SKM-1 treated with dmso at 0.1 percent for 144 hours (cell line): ENCODE results near the gene SV2B.
"Not testable (repeated sequence)": the region's sequence is repeated elsewhere in the genome, so short reads cannot be mapped to it uniquely, and the experiment has no call there.

Source experiments
- DNase-seq: peaks from one replicate; lab custom pipeline; 2025; ENCODE audit not compliant: unreplicated experiment; lab: John Stamatoyannopoulos, UW

SV2B gene

GRCh38 chr15:91302588-91303439 lies 202.8 kb downstream of the SV2B start:
- DNase-seq: peak; percentile 69

GRCh38 chr15:91304210-91304609 lies 204.2 kb downstream of the SV2B start:
- no peak for DNase-seq

GRCh38 chr15:91304786-91305185 lies 204.7 kb downstream of the SV2B start:
- DNase-seq: no peak

- DNase-seq: no peak
Observed at GRCh38 chr15:91306144-91306543, 206.1 kb downstream of the SV2B start.

- DNase-seq: no peak
Observed at GRCh38 chr15:91307601-91308000, 207.5 kb downstream of the SV2B start.

GRCh38 chr15:91308199-91308598 lies 208.1 kb downstream of the SV2B start:
- peak; percentile 97 for DNase-seq

GRCh38 chr15:91308855-91309254 lies 208.8 kb downstream of the SV2B start:
- DNase-seq: no peak

GRCh38 chr15:91311986-91312385 lies 211.9 kb downstream of the SV2B start:
- DNase-seq: peak; percentile 63

- no peak for DNase-seq
Observed at GRCh38 chr15:91316126-91316525, 216.1 kb downstream of the SV2B start.

- no peak for DNase-seq
Observed at GRCh38 chr15:91318516-91318915, 218.5 kb downstream of the SV2B start.

- DNase-seq: no peak
Observed at GRCh38 chr15:91318931-91319330, 218.9 kb downstream of the SV2B start.

GRCh38 chr15:91319371-91320059 lies 219.5 kb downstream of the SV2B start:
- DNase-seq: no peak

- no peak for DNase-seq
Observed at GRCh38 chr15:91320101-91320500, 220.0 kb downstream of the SV2B start.

GRCh38 chr15:91329914-91330313 lies 229.9 kb downstream of the SV2B start:
- DNase-seq: no peak

- no peak for DNase-seq
Observed at GRCh38 chr15:91331581-91331980, 231.5 kb downstream of the SV2B start.

GRCh38 chr15:91335702-91336101 lies 235.6 kb downstream of the SV2B start:
- DNase-seq: no peak

- DNase-seq: no peak
Observed at GRCh38 chr15:91336687-91337086, 236.6 kb downstream of the SV2B start.

- no peak for DNase-seq
Observed at GRCh38 chr15:91338766-91339165, 238.7 kb downstream of the SV2B start.

GRCh38 chr15:91342097-91342496 lies 242.0 kb downstream of the SV2B start:
- no peak for DNase-seq

- DNase-seq: not testable (repeated sequence)
Observed at GRCh38 chr15:91344912-91345311, 244.9 kb downstream of the SV2B start.

GRCh38 chr15:91345736-91346135 lies 245.7 kb downstream of the SV2B start:
- DNase-seq: no peak

- DNase-seq: no peak
Observed at GRCh38 chr15:91346259-91346658, 246.2 kb downstream of the SV2B start.
